ENCODE results near the gene TOM1L2.

Gene TOM1L2

GRCh38 chr17:17985153-17985552, 13.0 kb upstream of the TOM1L2 start:
- DNase-seq (ENCODE audit: low spot score) = no peak
- no peak for TF ChIP-seq CTCF (IDR thresholded peaks at IDR 0.05; ENCODE audit: extremely low read depth, insufficient read depth, missing control alignments)
- in situ Hi-C loops (cut with MboI; ENCODE audit: low pct_unique_long_range_greater_than_20kb, low sequenced_read_pairs, unreplicated experiment) = no loop called here

GRCh38 chr17:17983776-17984175, 11.6 kb upstream of the TOM1L2 start:
- TF ChIP-seq CTCF (IDR thresholded peaks at IDR 0.05; ENCODE audit: extremely low read depth, insufficient read depth, missing control alignments) = no peak
- DNase-seq (ENCODE audit: low spot score) = no peak
- in situ Hi-C loops (cut with MboI; ENCODE audit: low pct_unique_long_range_greater_than_20kb, low sequenced_read_pairs, unreplicated experiment) = no loop called here

- no peak for TF ChIP-seq CTCF (IDR thresholded peaks at IDR 0.05; ENCODE audit: extremely low read depth, insufficient read depth, missing control alignments)
- no peak for DNase-seq (ENCODE audit: low spot score)
- in situ Hi-C loops (cut with MboI; ENCODE audit: low pct_unique_long_range_greater_than_20kb, low sequenced_read_pairs, unreplicated experiment) = no loop called here
Observed at GRCh38 chr17:17983376-17983775, 11.2 kb upstream of the TOM1L2 start.

GRCh38 chr17:17982801-17983200, 10.6 kb upstream of the TOM1L2 start:
- DNase-seq (ENCODE audit: low spot score) = no peak
- no peak for TF ChIP-seq CTCF (IDR thresholded peaks at IDR 0.05; ENCODE audit: extremely low read depth, insufficient read depth, missing control alignments)
- in situ Hi-C loops (cut with MboI; ENCODE audit: low pct_unique_long_range_greater_than_20kb, low sequenced_read_pairs, unreplicated experiment) = no loop called here

GRCh38 chr17:17981330-17981729, 9.1 kb upstream of the TOM1L2 start:
- in situ Hi-C loops (cut with MboI; ENCODE audit: low pct_unique_long_range_greater_than_20kb, low sequenced_read_pairs, unreplicated experiment) = no loop called here
- no peak for TF ChIP-seq CTCF (IDR thresholded peaks at IDR 0.05; ENCODE audit: extremely low read depth, insufficient read depth, missing control alignments)
- no peak for DNase-seq (ENCODE audit: low spot score)

- no peak for TF ChIP-seq CTCF (IDR thresholded peaks at IDR 0.05; ENCODE audit: extremely low read depth, insufficient read depth, missing control alignments)
- in situ Hi-C loops (cut with MboI; ENCODE audit: low pct_unique_long_range_greater_than_20kb, low sequenced_read_pairs, unreplicated experiment) = no loop called here
- no peak for DNase-seq (ENCODE audit: low spot score)
Observed at GRCh38 chr17:17979778-17980177, 7.6 kb upstream of the TOM1L2 start.
